ENCODE data around the gene PROX1. TPM values are rescaled to one million over a fixed set of nuclear protein-coding genes. Genes with fewer than 3 reads are reported as not detected.

The PROX1 gene
- total and polyA plus RNA-seq, 11 donors: 6.9 to 145 (median 64.4) TPM

DNA sequence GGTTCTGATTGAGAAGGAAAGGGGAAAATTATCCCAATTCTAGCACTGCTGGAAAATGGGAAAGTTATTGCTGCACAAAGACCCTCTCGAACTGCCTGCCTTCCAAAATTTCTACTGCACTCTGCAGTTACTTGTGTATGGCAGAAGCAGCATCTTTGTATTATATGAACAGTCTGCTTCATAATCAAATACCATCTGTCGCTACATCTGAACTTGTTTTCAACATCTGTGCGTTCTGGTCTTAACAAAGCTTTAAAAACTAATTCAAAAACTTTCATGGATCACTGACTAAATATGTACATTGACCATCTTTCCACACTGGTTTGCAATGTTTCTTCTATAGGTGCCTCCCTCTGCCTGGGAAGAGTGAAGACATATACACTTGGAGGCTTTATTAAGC is 79.2 kb downstream of the PROX1 start:
- Histone ChIP-seq H3K27me3 (peaks cover 0 to 8% (median 0%) of the 10 kb centered on the region in 9 donors), H3K4me3 (no peak overlapping the region), H3K9me3 (no peaks in the 10 kb centered on the region), H3K27ac (no peak overlapping the region), H3K36me3 (no peaks in the 10 kb centered on the region), H3K4me1 (no peaks in the 10 kb centered on the region)
- TF ChIP-seq, protein P1, sequence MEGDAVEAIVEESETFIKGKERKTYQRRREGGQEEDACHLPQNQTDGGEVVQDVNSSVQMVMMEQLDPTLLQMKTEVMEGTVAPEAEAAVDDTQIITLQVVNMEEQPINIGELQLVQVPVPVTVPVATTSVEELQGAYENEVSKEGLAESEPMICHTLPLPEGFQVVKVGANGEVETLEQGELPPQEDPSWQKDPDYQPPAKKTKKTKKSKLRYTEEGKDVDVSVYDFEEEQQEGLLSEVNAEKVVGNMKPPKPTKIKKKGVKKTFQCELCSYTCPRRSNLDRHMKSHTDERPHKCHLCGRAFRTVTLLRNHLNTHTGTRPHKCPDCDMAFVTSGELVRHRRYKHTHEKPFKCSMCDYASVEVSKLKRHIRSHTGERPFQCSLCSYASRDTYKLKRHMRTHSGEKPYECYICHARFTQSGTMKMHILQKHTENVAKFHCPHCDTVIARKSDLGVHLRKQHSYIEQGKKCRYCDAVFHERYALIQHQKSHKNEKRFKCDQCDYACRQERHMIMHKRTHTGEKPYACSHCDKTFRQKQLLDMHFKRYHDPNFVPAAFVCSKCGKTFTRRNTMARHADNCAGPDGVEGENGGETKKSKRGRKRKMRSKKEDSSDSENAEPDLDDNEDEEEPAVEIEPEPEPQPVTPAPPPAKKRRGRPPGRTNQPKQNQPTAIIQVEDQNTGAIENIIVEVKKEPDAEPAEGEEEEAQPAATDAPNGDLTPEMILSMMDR (IDR thresholded peaks at IDR 0.05): no peak
- no peak for TF ChIP-seq POLR2A (IDR thresholded peaks at IDR 0.05)
- 81 to 91% (median 88%) methylated on average over 3 of the region's 3 CpGs for WGBS, 4 donors
- intact Hi-C loops (cut with DNase I): no loop called here
- ATAC-seq (no peak), DNase-seq (no peak)

DNA sequence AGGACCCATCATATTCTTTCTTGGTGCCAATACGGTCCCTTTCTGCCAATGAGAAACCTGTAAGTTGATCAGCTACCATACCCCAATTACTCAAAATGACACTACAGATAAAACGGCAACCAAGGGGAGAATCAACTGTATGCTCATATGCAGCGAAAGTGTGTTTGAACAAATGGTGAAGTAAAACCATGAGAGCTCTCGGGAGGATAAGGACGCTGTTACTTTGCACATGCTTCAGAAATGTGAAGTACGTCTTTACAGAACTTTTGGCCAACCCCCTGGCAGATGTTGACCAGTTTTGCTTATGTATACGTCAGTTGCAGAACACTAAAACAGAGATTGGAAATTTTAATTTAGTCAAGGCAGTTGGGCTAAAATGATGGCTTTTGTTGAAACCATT is 79.6 kb downstream of the PROX1 start:
- intact Hi-C loops (cut with DNase I): no loop called here
- H3K9me3 ChIP-seq: no peaks in the 10 kb centered on the region
- no peak overlapping the region for H3K27ac ChIP-seq
- peaks cover 0 to 8% (median 0%) of the 10 kb centered on the region in 9 donors for H3K27me3 ChIP-seq
- WGBS, 4 donors: 81 to 84% (median 83%) methylated on average over 7 of the region's 7 CpGs
- H3K4me1 ChIP-seq: no peaks in the 10 kb centered on the region
- no peaks in the 10 kb centered on the region for H3K36me3 ChIP-seq
- ATAC-seq: no peak
- DNase-seq: no peak
- H3K4me3 ChIP-seq: no peak overlapping the region
- TF ChIP-seq, protein P1 (IDR thresholded peaks at IDR 0.05): no peak
- no peak for TF ChIP-seq POLR2A (IDR thresholded peaks at IDR 0.05)

DNA sequence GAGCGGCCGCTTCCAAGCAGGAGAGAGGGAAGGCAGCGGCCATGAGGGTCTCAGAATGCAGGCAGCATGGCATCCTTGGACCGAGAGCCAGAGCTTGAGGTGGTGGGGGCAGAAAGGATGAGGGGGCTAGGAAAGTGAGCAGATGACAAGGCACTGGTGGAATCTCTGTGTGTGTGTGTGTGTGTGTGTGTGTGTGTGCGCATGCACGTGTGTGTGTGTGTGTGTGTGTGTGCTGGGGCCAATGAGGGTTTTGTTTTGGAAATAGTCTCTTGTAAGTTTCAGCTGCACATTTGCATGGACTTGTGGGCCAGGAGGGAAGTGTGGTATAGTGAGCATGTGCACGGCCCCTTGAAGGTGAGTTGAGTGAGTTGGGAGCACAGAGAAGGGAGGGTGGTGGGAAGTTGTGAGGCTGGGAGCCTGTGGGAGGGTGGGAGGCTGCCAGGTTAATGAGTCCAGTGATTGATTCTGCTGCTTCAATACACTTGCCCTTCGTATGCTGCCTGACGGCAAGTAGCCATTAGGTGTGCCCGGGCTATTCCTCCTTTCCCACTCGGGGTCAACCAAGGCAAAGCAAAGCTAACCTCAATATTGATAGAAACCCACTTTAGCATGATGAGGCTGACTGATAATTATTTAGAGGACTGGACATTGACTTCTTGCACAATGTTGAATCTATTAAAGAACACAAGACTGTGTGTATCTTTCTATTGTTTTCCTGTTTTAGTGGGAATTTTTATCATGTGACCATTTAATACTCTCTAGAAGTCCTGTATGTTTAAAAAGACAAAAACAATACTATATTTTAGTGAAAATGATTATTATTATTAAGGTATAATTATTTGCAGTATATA is 80.3 kb downstream of the PROX1 start:
- no peak for ATAC-seq
- H3K27me3 ChIP-seq: peaks cover 0 to 2% (median 0%) of the 10 kb centered on the region in 9 donors

DNA sequence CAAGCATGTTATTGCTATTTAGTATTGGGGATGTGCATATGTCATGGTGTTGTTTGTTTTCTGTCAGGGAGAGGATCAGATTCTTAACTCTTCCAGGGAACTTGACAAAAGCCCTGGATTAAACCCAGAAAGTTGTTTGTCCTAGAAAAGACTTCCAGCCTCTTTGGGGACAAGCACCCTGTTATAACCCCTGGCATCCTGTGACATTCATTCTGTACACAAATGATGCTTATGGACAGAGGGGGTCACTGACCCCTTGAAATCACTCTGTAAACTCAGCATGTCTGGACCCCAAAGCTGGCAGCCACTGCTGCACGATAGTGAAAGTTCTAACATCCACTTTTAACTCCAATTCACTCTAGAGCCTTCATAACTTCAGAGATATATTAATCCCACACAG is 81.2 kb downstream of the PROX1 start:
- Histone ChIP-seq H3K36me3 (no peaks in the 10 kb centered on the region), H3K27me3 (no peaks in the 10 kb centered on the region), H3K9me3 (no peaks in the 10 kb centered on the region), H3K4me3 (no peak overlapping the region), H3K27ac (no peak overlapping the region), H3K4me1 (no peaks in the 10 kb centered on the region)
- DNase-seq (no peak), ATAC-seq (no peak)
- WGBS, 4 donors: 50 to 75% (median 60%) methylated on average over 1 of the region's 1 CpG
- intact Hi-C loops (cut with DNase I): no loop called here
- TF ChIP-seq POLR2A (IDR thresholded peaks at IDR 0.05): no peak
- TF ChIP-seq, protein P1 (IDR thresholded peaks at IDR 0.05): no peak

More for the DNA sequence above, 80.3 kb downstream of the PROX1 start:
- TF ChIP-seq POLR2A (IDR thresholded peaks at IDR 0.05): no peak
- TF ChIP-seq, protein P1 (IDR thresholded peaks at IDR 0.05): no peak
- Histone ChIP-seq H3K9me3 (no peaks in the 10 kb centered on the region), H3K27ac (no peak overlapping the region), H3K4me3 (no peak overlapping the region), H3K36me3 (no peaks in the 10 kb centered on the region), H3K4me1 (no peaks in the 10 kb centered on the region)
- 84 to 91% (median 89%) methylated on average over 11 of the region's 11 CpGs for WGBS, 4 donors
- intact Hi-C loops (cut with DNase I): no loop called here
- DNase-seq: no peak
